Neural progenitor cell (in vitro differentiated cells): ENCODE results near the gene KRTAP5-6.

Experiments used
- EZH2 ChIP-seq: fragments of 200-600 bp; sonication (generic); IDR thresholded peaks from 2 replicates; pipeline ENCODE4 v1.6.1; 2017; ENCODE audit warnings: antibody characterized with exemption, mild to moderate bottlenecking, moderate library complexity
- EZH2phosphoT487 ChIP-seq: fragments of 200-600 bp; sonication (generic); IDR thresholded peaks from 2 replicates; pipeline ENCODE4 v1.6.1; 2017; ENCODE audit warnings: antibody characterized with exemption
- TF ChIP-seq, protein P1 (sequence below): fragments of 200-600 bp; sonication (generic); IDR thresholded peaks from 2 replicates; pipeline ENCODE4 v1.5.1; 2017; ENCODE audit warnings: antibody characterized with exemption, mild to moderate bottlenecking

DNA sequence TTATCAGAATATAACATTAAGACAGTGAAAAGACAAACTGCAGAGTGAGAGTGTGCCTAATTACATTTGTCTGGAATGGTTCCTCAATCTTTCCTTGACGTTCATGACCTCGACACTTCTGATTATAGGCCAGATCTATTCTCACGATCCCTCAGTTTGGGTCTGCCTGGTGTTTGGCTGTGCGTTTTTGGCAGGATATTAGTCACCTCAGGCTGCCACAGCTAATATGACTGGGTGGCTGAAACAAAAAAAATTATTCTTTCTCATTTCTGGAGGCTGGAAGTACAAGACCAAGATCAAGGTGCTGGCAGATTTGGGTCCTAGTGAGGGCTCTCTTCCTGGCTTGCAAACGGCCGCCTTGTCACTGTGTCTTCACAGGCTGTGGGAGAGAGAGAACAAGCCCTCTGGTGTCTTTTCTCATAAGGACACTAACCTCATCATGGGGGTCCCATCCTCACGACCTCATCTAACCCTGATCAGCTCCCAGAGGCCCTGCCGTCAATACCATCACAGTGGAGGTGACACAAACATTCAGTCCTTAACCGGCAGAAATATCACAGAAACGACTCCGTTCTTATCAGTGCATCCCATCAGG lies 30.2 kb downstream of the KRTAP5-6 start:
- TF ChIP-seq, protein P1, sequence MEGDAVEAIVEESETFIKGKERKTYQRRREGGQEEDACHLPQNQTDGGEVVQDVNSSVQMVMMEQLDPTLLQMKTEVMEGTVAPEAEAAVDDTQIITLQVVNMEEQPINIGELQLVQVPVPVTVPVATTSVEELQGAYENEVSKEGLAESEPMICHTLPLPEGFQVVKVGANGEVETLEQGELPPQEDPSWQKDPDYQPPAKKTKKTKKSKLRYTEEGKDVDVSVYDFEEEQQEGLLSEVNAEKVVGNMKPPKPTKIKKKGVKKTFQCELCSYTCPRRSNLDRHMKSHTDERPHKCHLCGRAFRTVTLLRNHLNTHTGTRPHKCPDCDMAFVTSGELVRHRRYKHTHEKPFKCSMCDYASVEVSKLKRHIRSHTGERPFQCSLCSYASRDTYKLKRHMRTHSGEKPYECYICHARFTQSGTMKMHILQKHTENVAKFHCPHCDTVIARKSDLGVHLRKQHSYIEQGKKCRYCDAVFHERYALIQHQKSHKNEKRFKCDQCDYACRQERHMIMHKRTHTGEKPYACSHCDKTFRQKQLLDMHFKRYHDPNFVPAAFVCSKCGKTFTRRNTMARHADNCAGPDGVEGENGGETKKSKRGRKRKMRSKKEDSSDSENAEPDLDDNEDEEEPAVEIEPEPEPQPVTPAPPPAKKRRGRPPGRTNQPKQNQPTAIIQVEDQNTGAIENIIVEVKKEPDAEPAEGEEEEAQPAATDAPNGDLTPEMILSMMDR, result no peak
- TF ChIP-seq EZH2 (no peak), EZH2phosphoT487 (no peak)
